HepG2 (cell line): ENCODE data around the gene IYD. TPM values are rescaled to one million over a fixed set of nuclear protein-coding genes. Genes with fewer than 3 reads are reported as not detected.

Source experiments
- FOXA3 ChIP-seq: IDR thresholded peaks from 2 replicates; pipeline ENCODE4 v1.6.1; 2016; ENCODE audit warnings: missing genetic modification reagents, missing compliant biosample characterization
- GFI1 ChIP-seq: sonication (generic); formaldehyde crosslinking; IDR thresholded peaks from 2 replicates; pipeline ENCODE4 v1.5.0; 2020; ENCODE audit warnings: missing genetic modification reagents, mild to moderate bottlenecking, borderline replicate concordance
- KLF16 ChIP-seq, 2 experiments: sonication (generic) in 1 of 2; formaldehyde crosslinking in 1 of 2; IDR thresholded peaks; 2 replicates each; pipeline versions ENCODE4 v1.6.1 to v1.8.0; 2016 to 2023; ENCODE audit warnings: missing genetic modification reagents in 2 of 2, missing compliant biosample characterization in 1 of 2
- RAD21 ChIP-seq: fragments of 450-650 bp; formaldehyde crosslinking; IDR thresholded peaks from 2 replicates; pipeline ENCODE4 v1.5.0; 2020; ENCODE audit warnings: mild to moderate bottlenecking
- ZNF557 ChIP-seq: sonication (generic); formaldehyde crosslinking; IDR thresholded peaks from 2 replicates; pipeline ENCODE4 v1.4.0; 2020; ENCODE audit warnings: missing genetic modification reagents
- polyA plus RNA-seq, 8 experiments: library from polyadenylated mRNA; depleted of rRNA in 3 of 8; stranded (reverse) in 7 of 8; unstranded in 1 of 8; fragments of >200 nt; fragmentation: Illumina TruSeq in 4 of 8; extraction: Trizol in 4 of 8; gene quantifications; 2 replicates each; pipeline versions ENCODE4 v1.2.1 to v1.2.3, GENCODE V29; 2011 to 2016; ENCODE audit warnings: low read depth in 4 of 8, missing spikeins in 1 of 8, mixed read lengths in 1 of 8; ENCODE audit not compliant: insufficient read depth in 1 of 8
- total RNA-seq, 5 experiments: library from RNA; depleted of rRNA; stranded (reverse); fragments of >200 nt; fragmentation: Illumina TruSeq; extraction: Trizol; gene quantifications; 2 replicates each; pipeline ENCODE4 v1.2.3, GENCODE V29; 2016; ENCODE audit warnings: low read depth in 1 of 5
- TF ChIP-seq, protein P1 (sequence below): IDR thresholded peaks from 2 replicates; pipeline ENCODE4 v1.6.1; 2012; ENCODE audit warnings: low read depth, low read length, improper control_type of control experiment
- TF ChIP-seq, protein P2 (sequence below): sonication (generic); formaldehyde crosslinking; IDR thresholded peaks from 2 replicates; pipeline ENCODE4 v1.4.0; 2020; ENCODE audit warnings: missing genetic modification reagents
- TF ChIP-seq, protein P3 (sequence below): sonication (generic); formaldehyde crosslinking; IDR thresholded peaks from 2 replicates; pipeline ENCODE4 v1.5.1; 2020; ENCODE audit warnings: mild to moderate bottlenecking, missing genetic modification reagents
- TF ChIP-seq, protein P4 (sequence below), 2 experiments: sonication (generic) in 1 of 2; formaldehyde crosslinking in 1 of 2; IDR thresholded peaks; 2 replicates each; pipeline versions ENCODE4 v1.6.1 to v1.9.0; 2014 to 2022; ENCODE audit warnings: antibody characterized with exemption in 1 of 2, borderline replicate concordance in 1 of 2, inconsistent platforms in 1 of 2, low read depth in 1 of 2, missing genetic modification reagents in 1 of 2

The IYD gene
- total and polyA plus RNA-seq, 2 of the 13 experiments (the other 11 are each of a cell fraction or from before 2014, with no cell fraction given) = 0.01 to 0.46 TPM

DNA sequence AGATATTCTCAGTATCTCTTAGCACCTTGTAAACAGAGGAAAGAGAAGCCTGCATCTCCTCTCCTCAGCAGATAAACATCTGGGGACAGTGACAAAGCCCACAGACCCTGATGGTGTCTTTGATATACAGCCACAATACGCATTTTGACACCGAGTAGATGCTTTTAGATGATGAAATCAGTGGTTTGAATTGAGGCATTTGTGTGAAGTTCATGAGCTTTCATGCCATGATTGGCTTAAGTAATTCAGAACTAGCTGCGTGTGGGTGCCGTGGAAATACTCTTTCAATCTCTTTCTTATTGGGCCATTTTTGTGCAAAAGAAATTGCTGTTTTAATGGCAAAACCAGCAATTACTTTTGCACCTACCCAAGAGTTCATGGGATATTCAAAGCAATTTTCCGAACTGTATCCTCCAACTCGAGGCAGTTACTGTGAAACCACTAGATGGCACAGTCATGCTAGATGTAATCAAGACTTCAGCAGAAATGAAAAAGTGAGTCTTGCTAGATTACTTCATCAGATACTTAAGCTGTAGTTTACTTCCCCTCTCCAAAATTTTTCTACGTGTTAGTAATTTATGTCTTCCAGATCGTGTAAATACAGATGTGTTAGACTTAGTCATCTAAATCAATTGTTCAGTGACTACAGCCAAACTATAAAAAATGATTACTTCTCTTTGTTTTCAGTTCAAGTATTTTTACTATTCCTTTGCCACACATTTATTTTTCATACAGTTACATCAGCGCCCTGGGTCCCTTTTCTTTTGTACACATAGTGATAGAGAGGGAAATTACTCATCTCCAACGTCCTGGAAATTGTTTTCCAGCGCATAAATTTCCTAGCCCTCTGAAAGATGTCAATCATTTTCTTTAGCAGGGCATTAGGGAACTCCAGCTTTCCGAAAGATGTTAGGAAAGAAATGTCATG is 49.4 kb downstream of the IYD start (continued):
- TF ChIP-seq, protein P1, sequence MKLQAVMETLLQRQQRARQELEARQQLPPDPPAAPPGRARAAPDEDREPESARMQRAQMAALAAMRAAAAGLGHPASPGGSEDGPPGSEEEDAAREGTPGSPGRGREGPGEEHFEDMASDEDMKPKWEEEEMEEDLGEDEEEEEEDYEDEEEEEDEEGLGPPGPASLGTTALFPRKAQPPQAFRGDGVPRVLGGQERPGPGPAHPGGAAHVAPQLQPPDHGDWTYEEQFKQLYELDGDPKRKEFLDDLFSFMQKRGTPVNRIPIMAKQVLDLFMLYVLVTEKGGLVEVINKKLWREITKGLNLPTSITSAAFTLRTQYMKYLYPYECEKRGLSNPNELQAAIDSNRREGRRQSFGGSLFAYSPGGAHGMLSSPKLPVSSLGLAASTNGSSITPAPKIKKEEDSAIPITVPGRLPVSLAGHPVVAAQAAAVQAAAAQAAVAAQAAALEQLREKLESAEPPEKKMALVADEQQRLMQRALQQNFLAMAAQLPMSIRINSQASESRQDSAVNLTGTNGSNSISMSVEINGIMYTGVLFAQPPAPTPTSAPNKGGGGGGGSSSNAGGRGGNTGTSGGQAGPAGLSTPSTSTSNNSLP = no peak
- TF ChIP-seq ZNF557 (CRISPR knock-in tag) = no peak
- TF ChIP-seq KLF16 (CRISPR knock-in tag; IDR thresholded peaks at IDR 0.05) = peak in 1 of 2 experiments; percentile 41; a peak in 1 of 4 replicates
- TF ChIP-seq, protein P2, sequence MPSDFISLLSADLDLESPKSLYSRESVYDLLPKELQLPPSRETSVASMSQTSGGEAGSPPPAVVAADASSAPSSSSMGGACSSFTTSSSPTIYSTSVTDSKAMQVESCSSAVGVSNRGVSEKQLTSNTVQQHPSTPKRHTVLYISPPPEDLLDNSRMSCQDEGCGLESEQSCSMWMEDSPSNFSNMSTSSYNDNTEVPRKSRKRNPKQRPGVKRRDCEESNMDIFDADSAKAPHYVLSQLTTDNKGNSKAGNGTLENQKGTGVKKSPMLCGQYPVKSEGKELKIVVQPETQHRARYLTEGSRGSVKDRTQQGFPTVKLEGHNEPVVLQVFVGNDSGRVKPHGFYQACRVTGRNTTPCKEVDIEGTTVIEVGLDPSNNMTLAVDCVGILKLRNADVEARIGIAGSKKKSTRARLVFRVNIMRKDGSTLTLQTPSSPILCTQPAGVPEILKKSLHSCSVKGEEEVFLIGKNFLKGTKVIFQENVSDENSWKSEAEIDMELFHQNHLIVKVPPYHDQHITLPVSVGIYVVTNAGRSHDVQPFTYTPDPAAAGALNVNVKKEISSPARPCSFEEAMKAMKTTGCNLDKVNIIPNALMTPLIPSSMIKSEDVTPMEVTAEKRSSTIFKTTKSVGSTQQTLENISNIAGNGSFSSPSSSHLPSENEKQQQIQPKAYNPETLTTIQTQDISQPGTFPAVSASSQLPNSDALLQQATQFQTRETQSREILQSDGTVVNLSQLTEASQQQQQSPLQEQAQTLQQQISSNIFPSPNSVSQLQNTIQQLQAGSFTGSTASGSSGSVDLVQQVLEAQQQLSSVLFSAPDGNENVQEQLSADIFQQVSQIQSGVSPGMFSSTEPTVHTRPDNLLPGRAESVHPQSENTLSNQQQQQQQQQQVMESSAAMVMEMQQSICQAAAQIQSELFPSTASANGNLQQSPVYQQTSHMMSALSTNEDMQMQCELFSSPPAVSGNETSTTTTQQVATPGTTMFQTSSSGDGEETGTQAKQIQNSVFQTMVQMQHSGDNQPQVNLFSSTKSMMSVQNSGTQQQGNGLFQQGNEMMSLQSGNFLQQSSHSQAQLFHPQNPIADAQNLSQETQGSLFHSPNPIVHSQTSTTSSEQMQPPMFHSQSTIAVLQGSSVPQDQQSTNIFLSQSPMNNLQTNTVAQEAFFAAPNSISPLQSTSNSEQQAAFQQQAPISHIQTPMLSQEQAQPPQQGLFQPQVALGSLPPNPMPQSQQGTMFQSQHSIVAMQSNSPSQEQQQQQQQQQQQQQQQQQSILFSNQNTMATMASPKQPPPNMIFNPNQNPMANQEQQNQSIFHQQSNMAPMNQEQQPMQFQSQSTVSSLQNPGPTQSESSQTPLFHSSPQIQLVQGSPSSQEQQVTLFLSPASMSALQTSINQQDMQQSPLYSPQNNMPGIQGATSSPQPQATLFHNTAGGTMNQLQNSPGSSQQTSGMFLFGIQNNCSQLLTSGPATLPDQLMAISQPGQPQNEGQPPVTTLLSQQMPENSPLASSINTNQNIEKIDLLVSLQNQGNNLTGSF = no peak
- TF ChIP-seq, protein P3, sequence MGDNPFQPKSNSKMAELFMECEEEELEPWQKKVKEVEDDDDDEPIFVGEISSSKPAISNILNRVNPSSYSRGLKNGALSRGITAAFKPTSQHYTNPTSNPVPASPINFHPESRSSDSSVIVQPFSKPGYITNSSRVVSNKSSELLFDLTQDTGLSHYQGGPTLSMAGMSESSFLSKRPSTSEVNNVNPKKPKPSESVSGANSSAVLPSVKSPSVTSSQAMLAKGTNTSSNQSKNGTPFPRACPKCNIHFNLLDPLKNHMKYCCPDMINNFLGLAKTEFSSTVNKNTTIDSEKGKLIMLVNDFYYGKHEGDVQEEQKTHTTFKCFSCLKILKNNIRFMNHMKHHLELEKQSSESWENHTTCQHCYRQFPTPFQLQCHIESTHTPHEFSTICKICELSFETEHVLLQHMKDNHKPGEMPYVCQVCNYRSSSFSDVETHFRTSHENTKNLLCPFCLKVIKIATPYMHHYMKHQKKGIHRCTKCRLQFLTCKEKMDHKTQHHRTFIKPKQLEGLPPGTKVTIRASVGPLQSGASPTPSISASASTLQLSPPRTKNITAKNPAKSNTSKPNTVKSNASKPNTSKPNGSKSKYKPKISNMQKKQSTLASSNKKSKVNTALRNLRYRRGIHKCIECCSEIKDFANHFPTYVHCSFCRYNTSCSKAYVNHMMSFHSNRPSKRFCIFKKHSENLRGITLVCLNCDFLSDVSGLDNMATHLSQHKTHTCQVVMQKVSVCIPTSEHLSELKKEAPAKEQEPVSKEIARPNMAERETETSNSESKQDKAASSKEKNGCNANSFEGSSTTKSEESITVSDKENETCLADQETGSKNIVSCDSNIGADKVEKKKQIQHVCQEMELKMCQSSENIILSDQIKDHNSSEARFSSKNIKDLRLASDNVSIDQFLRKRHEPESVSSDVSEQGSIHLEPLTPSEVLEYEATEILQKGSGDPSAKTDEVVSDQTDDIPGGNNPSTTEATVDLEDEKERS (CRISPR knock-in tag) = no peak
- no peak for TF ChIP-seq GFI1 (CRISPR knock-in tag)
- TF ChIP-seq, protein P4, sequence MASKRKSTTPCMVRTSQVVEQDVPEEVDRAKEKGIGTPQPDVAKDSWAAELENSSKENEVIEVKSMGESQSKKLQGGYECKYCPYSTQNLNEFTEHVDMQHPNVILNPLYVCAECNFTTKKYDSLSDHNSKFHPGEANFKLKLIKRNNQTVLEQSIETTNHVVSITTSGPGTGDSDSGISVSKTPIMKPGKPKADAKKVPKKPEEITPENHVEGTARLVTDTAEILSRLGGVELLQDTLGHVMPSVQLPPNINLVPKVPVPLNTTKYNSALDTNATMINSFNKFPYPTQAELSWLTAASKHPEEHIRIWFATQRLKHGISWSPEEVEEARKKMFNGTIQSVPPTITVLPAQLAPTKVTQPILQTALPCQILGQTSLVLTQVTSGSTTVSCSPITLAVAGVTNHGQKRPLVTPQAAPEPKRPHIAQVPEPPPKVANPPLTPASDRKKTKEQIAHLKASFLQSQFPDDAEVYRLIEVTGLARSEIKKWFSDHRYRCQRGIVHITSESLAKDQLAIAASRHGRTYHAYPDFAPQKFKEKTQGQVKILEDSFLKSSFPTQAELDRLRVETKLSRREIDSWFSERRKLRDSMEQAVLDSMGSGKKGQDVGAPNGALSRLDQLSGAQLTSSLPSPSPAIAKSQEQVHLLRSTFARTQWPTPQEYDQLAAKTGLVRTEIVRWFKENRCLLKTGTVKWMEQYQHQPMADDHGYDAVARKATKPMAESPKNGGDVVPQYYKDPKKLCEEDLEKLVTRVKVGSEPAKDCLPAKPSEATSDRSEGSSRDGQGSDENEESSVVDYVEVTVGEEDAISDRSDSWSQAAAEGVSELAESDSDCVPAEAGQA (IDR thresholded peaks at IDR 0.05; ENCODE audit: low read depth) = no peak
- TF ChIP-seq, protein P4 (CRISPR knock-in tag; IDR thresholded peaks at IDR 0.05; ENCODE audit: borderline replicate concordance) = no peak
- 0 out of 2 replicates have a peak, but pooled peaks have one; percentile 15 for TF ChIP-seq FOXA3 (CRISPR knock-in tag)
- peak; percentile 79 for TF ChIP-seq RAD21 (CRISPR knock-in tag)
